ENCODE measurements around the gene CD63. TPM values are rescaled to one million over a fixed set of nuclear protein-coding genes. Genes with fewer than 3 reads are reported as not detected.

CD63 gene
- total and polyA plus RNA-seq, 10 donors, result 395 to 750 (median 568) TPM

DNA sequence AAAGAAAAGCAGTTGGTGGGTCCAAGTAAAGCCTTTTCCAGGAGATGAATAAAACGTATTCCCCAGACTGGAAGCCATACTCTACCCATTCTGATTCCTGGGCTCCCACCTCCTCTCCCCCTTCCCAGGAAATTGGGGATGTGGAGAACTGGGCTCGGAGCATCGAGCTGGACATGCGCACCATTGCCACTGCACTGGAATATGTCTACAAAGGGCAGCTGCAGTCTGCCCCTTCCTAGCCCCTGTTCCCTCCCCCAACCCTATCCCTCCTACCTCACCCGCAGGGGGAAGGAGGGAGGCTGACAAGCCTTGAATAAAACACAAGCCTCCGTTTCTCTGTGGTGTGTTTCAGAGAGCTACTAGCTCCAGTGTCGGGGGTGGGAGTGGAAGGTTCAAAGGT lies 9.4 kb downstream of the CD63 start:
- no peaks in the 10 kb centered on the region for H3K9me3 ChIP-seq
- peak overlapping the region in 5 of 8 donors; percentile 32 to 73 (median 51) for H3K27ac ChIP-seq
- peaks cover 0 to 68% (median 21%) of the 10 kb centered on the region in 6 donors for H3K36me3 ChIP-seq
- DNase-seq, result peak; percentile 50
- TF ChIP-seq POLR2A (IDR thresholded peaks at IDR 0.05) (no peak), POLR2AphosphoS5 (IDR thresholded peaks at IDR 0.05) (no peak)
- TF ChIP-seq, protein P1, sequence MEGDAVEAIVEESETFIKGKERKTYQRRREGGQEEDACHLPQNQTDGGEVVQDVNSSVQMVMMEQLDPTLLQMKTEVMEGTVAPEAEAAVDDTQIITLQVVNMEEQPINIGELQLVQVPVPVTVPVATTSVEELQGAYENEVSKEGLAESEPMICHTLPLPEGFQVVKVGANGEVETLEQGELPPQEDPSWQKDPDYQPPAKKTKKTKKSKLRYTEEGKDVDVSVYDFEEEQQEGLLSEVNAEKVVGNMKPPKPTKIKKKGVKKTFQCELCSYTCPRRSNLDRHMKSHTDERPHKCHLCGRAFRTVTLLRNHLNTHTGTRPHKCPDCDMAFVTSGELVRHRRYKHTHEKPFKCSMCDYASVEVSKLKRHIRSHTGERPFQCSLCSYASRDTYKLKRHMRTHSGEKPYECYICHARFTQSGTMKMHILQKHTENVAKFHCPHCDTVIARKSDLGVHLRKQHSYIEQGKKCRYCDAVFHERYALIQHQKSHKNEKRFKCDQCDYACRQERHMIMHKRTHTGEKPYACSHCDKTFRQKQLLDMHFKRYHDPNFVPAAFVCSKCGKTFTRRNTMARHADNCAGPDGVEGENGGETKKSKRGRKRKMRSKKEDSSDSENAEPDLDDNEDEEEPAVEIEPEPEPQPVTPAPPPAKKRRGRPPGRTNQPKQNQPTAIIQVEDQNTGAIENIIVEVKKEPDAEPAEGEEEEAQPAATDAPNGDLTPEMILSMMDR (IDR thresholded peaks at IDR 0.05 in 8 of 11, conservative IDR thresholded peaks at IDR 0.05 in 3 of 11), result no peak
- 81 to 94% (median 87%) methylated on average over 6 to 7 of the region's 7 CpGs for WGBS, 5 donors
- H3K27me3 ChIP-seq (replicated peaks in 1 of 7), result no peaks in the 10 kb centered on the region
- peaks cover 37 to 92% (median 69%) of the 10 kb centered on the region in 6 donors for H3K4me1 ChIP-seq
- no peak overlapping the region for H3K4me3 ChIP-seq
- intact Hi-C loops (cut with DNase I; ENCODE audit: low total_unique reads), result no loop called here

DNA sequence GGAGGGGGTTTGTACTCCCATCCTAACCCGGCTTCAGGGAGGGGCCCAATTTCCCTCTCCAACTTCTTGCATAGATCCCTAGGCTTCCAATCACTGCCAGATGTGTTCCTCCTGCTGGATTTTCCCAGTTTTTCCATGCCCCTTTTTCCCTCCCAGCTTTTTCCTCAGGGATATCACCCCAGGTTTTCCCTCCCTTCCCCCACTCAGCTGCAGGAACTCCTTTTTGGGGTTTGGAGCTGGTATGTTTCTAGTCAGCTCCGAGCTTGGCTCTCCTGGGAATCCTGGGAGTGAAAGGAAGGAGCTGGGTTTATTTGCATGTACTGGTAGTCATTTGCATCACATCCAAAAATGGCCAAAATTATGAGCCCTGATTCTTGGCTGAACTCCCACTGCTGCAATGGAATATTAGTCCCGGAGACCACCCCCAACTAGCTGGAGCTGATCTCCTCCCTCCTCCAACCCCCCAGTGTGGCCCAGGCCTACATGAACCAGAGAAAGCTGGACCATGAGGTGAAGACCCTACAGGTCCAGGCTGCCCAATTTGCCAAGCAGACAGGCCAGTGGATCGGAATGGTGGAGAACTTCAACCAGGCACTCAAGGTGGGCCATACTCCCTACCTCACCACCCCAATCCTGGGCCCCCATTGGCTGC lies 10.1 kb downstream of the CD63 start:
- intact Hi-C loops (cut with DNase I; ENCODE audit: low total_unique reads), result no loop called here
- peaks cover 35 to 86% (median 63%) of the 10 kb centered on the region in 6 donors for H3K4me1 ChIP-seq
- peak; percentile 47 for DNase-seq
- H3K4me3 ChIP-seq, result no peak overlapping the region
- H3K27ac ChIP-seq, result peak overlapping the region in 5 of 8 donors; percentile 32 to 97 (median 61)
- 79 to 93% (median 83%) methylated on average over 4 of the region's 4 CpGs for WGBS, 5 donors
- no peaks in the 10 kb centered on the region for H3K27me3 ChIP-seq (replicated peaks in 1 of 7)
- TF ChIP-seq POLR2AphosphoS5 (IDR thresholded peaks at IDR 0.05) (no peak), POLR2A (IDR thresholded peaks at IDR 0.05) (no peak)
- TF ChIP-seq, protein P1 (IDR thresholded peaks at IDR 0.05 in 8 of 11, conservative IDR thresholded peaks at IDR 0.05 in 3 of 11), result no peak
- no peaks in the 10 kb centered on the region for H3K9me3 ChIP-seq
- peaks cover 0 to 62% (median 16%) of the 10 kb centered on the region in 6 donors for H3K36me3 ChIP-seq

DNA sequence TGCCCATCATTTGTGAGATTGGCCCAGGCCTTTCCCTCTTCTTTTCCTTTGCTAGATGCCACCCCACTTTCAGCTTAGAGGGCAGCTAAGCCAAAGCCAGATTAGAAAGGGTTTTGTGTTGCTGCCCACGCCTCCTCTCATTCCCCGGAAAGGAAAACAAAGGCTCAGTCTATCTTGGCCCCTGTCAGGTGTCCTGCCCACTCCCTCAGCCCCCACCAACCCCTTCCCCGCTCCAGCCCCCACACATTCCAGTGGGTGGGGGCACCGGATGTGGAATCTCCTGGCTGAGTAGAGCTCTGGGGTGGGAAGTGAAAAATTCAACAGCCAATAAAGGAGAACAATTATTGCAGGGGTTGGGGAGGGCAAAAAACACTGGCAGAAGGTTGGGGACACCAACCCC lies 10.8 kb downstream of the CD63 start:
- Histone ChIP-seq H3K4me1 (peaks cover 35 to 78% (median 60%) of the 10 kb centered on the region in 6 donors), H3K9me3 (no peaks in the 10 kb centered on the region), H3K27ac (peak overlapping the region in 6 of 8 donors; percentile 9 to 97 (median 96)), H3K27me3 (replicated peaks in 1 of 7) (no peaks in the 10 kb centered on the region), H3K36me3 (peaks cover 0 to 55% (median 15%) of the 10 kb centered on the region in 6 donors), H3K4me3 (peak overlapping the region in 1 of 8 donors; percentile 89)
- DNase-seq, result peak; percentile 60
- intact Hi-C loops (cut with DNase I; ENCODE audit: low total_unique reads), result no loop called here
- 49 to 86% (median 78%) methylated on average over 4 of the region's 4 CpGs for WGBS, 5 donors
- TF ChIP-seq, protein P1 (IDR thresholded peaks at IDR 0.05 in 8 of 11, conservative IDR thresholded peaks at IDR 0.05 in 3 of 11), result no peak
- TF ChIP-seq POLR2A (IDR thresholded peaks at IDR 0.05), result no peak
- TF ChIP-seq POLR2AphosphoS5 (IDR thresholded peaks at IDR 0.05), result no peak

All from spleen (tissue), 11 donors.